ENCODE data around the gene RHBDD1. TPM values are rescaled to one million over a fixed set of nuclear protein-coding genes. Genes with fewer than 3 reads are reported as not detected.

Gene RHBDD1
- total and polyA plus RNA-seq, 4 donors: 8.5 to 45.8 (median 16.1) TPM

DNA sequence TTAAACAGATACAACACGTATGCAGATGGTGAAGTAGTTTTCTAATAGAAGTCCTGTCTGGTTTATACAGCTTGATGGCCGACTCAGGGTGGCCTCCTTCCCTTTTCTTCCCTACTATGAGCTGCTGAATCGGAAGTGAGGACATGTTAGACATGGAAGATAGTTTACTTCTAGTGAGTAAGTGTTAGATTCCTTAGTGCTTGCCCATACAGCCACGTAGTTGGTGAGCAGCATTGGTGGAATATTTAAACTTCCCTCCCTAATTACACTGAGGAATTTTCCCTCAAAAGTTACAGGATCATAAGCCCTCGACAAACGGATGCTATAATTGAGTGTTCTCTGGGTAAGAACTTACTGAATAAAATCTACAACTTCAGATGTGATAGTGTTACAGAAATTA lies 52.1 kb downstream of the RHBDD1 start:
- Histone ChIP-seq H3K9me3 (ENCODE audit: control insufficient read depth in 4 of 4, low read length in 3 of 4) (no peaks in the 10 kb centered on the region), H3K4me1 (ENCODE audit: control insufficient read depth in 4 of 4, insufficient read depth in 4 of 4, low read length in 3 of 4) (no peaks in the 10 kb centered on the region), H3K36me3 (ENCODE audit: control insufficient read depth in 4 of 4, insufficient read depth in 3 of 4, low read depth in 1 of 4, low read length in 3 of 4) (no peaks in the 10 kb centered on the region), H3K9ac (ENCODE audit: low read depth in 1 of 2, low read length in 2 of 2) (no peak overlapping the region), H3K27me3 (ENCODE audit: control insufficient read depth in 4 of 4, insufficient read depth in 4 of 4, low read length in 3 of 4) (no peaks in the 10 kb centered on the region), H3K4me3 (ENCODE audit: low read depth in 1 of 3, low read length in 3 of 3) (no peak overlapping the region), H3K27ac (ENCODE audit: low read depth in 1 of 2, low read length in 2 of 2) (no peak overlapping the region)
- 91% methylated on average over 6 of the region's 6 CpGs for WGBS
- no peak for DNase-seq (ENCODE audit: low spot score)
- TF ChIP-seq YY1 (IDR thresholded peaks at IDR 0.05): no peak
- TF ChIP-seq, protein P1, sequence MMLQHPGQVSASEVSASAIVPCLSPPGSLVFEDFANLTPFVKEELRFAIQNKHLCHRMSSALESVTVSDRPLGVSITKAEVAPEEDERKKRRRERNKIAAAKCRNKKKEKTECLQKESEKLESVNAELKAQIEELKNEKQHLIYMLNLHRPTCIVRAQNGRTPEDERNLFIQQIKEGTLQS (IDR thresholded peaks at IDR 0.05): no peak
- no peak for TF ChIP-seq JUND (IDR thresholded peaks at IDR 0.05)
- no peak for TF ChIP-seq GABPA (IDR thresholded peaks at IDR 0.05 in 1 of 2, conservative IDR thresholded peaks at IDR 0.05 in 1 of 2)
- TF ChIP-seq RAD21 (IDR thresholded peaks at IDR 0.05): no peak
- TF ChIP-seq, protein P2, sequence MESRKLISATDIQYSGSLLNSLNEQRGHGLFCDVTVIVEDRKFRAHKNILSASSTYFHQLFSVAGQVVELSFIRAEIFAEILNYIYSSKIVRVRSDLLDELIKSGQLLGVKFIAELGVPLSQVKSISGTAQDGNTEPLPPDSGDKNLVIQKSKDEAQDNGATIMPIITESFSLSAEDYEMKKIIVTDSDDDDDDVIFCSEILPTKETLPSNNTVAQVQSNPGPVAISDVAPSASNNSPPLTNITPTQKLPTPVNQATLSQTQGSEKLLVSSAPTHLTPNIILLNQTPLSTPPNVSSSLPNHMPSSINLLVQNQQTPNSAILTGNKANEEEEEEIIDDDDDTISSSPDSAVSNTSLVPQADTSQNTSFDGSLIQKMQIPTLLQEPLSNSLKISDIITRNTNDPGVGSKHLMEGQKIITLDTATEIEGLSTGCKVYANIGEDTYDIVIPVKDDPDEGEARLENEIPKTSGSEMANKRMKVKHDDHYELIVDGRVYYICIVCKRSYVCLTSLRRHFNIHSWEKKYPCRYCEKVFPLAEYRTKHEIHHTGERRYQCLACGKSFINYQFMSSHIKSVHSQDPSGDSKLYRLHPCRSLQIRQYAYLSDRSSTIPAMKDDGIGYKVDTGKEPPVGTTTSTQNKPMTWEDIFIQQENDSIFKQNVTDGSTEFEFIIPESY (IDR thresholded peaks at IDR 0.05): no peak
- TF ChIP-seq HNF4A (conservative IDR thresholded peaks at IDR 0.05): no peak
- no peak for TF ChIP-seq SP1 (IDR thresholded peaks at IDR 0.05)
- no peak for TF ChIP-seq FOXA2 (IDR thresholded peaks at IDR 0.05)
- TF ChIP-seq EGR1 (IDR thresholded peaks at IDR 0.05; ENCODE audit: low read depth in 2 of 2): no peak
- TF ChIP-seq, protein P3, sequence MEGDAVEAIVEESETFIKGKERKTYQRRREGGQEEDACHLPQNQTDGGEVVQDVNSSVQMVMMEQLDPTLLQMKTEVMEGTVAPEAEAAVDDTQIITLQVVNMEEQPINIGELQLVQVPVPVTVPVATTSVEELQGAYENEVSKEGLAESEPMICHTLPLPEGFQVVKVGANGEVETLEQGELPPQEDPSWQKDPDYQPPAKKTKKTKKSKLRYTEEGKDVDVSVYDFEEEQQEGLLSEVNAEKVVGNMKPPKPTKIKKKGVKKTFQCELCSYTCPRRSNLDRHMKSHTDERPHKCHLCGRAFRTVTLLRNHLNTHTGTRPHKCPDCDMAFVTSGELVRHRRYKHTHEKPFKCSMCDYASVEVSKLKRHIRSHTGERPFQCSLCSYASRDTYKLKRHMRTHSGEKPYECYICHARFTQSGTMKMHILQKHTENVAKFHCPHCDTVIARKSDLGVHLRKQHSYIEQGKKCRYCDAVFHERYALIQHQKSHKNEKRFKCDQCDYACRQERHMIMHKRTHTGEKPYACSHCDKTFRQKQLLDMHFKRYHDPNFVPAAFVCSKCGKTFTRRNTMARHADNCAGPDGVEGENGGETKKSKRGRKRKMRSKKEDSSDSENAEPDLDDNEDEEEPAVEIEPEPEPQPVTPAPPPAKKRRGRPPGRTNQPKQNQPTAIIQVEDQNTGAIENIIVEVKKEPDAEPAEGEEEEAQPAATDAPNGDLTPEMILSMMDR (IDR thresholded peaks at IDR 0.05; ENCODE audit: low read depth, low read length, missing input control): no peak
- TF ChIP-seq TAF1 (conservative IDR thresholded peaks at IDR 0.05): no peak
- no peak for TF ChIP-seq RXRA (IDR thresholded peaks at IDR 0.05)
- no peak for TF ChIP-seq FOXA1 (IDR thresholded peaks at IDR 0.05)
- no peak for TF ChIP-seq NR2F2 (IDR thresholded peaks at IDR 0.05)
- TF ChIP-seq HNF4G (IDR thresholded peaks at IDR 0.05): no peak
- TF ChIP-seq REST (IDR thresholded peaks at IDR 0.05): no peak

Data from liver (tissue), 9 donors.